DLD1 (cell line): Measurements from ENCODE around the gene ANKIB1.

Experiments
- in situ Hi-C: cut with HindIII; loops from 2 replicates; pipeline ENCODE4 v1.10.0; 2017; ENCODE audit warnings: low sequenced_read_pairs

ANKIB1 gene

DNA sequence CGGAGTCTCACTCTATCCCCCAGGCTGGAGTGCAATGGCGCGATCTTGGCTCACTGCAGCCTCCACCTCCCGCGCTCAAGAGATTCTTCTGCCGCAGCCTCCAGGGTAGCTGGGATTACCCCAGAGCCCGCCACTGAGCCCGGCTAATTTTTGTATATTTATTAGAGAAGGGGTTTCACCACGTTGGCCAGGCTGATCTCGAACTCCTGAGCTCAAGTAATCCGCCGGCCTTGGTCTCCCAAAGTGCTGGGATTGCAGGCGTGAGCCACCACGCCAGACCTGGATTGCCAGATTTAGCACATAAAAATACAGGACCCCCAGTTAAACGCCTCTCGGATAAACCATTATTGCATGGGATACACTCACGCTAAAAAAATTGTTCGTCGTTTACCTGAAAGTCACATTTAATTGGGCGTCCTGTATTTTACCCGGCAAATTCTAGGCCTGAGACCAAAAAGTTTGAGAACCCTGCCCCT lies 201.1 kb downstream of the ANKIB1 start:
- in situ Hi-C loops: no loop called here

DNA sequence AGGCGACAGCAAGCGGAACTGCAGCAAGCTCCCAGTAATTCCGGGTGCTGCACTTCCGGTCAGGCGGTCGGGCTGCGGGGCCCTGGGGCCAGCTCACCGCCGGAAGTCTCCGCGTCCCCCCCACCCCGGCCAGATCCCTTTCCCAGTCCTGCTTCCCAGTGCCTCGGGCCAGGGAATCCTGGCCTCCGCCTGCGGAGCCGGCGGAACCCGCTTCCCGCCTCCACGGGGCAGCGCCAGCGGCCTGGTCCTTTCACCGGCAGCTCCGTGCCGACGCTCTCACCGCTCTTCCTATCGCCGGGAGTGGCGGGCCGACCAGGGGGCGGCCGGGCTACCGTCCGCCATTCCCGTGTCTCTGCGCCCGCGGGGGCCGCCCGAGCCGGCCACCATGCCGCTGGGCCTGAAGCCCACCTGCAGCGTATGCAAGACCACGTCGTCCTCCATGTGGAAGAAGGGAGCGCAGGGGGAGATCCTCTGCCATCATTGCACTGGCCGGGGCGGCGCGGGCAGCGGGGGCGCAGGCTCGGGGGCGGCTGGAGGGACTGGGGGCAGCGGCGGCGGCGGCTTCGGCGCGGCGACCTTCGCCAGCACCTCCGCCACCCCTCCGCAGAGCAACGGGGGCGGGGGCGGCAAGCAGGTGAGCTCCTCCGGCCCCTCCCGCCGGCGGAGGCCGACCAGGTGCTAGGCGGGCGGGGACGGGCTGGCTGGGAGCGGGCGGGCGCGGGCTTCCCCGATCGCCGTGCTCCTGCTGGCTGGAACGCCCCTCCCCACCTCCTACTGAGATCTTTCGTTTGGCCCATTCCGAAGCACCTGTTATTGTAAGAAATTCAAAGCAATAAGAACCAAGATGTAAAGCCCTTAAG lies 201.8 kb downstream of the ANKIB1 start, which contains the start of gene GATAD1:
GATAD1 (plus strand) TSS at position 138 of the 860 bp plus-strand sequence; CDS start at position 386, 248 bp downstream.
- in situ Hi-C loops: no loop called here

DNA sequence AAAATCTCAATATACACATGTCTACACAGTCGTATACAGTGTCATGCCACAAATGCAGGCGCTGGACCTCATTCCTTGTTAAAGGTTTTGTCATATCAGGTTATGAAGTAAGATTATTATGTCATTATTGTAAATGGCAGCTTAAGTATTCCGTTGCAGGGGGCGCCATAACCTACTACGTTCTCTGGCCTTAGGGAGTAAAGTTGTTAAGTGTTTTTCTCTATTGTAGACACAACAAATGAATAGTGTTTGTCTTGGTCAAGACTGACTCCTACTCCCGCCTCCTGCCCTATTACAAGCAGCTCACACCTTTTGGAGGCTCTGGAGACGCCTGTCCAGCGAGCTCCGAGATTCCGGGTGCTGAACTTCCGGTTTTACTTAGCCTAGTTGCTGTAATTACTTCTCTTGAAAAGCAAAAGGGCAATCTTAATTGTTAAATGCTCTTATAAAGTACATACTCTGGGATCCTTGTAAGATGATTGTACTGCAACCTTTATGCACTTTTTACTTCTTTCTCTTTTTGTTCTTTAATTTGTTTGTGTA lies 202.5 kb downstream of the ANKIB1 start:
- in situ Hi-C loops: no loop called here
